ENCODE data around the gene CNTNAP5. TPM values are rescaled to one million over a fixed set of nuclear protein-coding genes. Genes with fewer than 3 reads are reported as not detected.

CNTNAP5 gene
- total RNA-seq, 1 donor from 2014 or later: not detected

DNA sequence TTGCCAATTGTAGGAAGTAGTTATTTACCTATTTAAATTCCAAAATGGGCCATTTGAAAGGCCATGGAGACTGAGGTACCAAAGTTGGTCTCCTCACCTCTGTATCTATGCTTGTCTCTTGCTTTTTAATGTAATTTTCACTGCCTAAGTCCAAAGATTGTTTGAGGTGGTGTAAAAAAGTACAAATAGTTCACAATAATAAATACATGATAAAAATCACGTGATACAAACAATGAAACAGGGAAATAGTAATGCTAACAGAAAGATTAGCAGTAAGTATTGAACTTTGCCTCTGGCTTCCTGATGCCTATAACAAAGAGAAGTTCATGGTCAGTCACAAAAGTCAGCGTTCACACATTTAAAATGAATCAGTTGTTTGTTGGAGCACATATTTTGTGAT, 67.6 kb downstream of the CNTNAP5 start:
- no peak for TF ChIP-seq CTCF (IDR thresholded peaks at IDR 0.05; ENCODE audit: borderline replicate concordance)
- Histone ChIP-seq H3K36me3 (no peaks in the 10 kb centered on the region), H3K4me1 (no peaks in the 10 kb centered on the region), H3K27ac (replicated peaks) (no peak overlapping the region), H3K27me3 (ENCODE audit: low read depth) (no peaks in the 10 kb centered on the region), H3K4me3 (no peak overlapping the region), H3K9me3 (replicated peaks) (peaks cover 3% of the 10 kb centered on the region)
- intact Hi-C loops (cut with micrococcal nuclease): no loop called here
- DNase-seq: no peak

- H3K4me1 ChIP-seq: no peaks in the 10 kb centered on the region
- intact Hi-C loops (cut with micrococcal nuclease): no loop called here
- H3K27ac ChIP-seq (replicated peaks): no peak overlapping the region
- H3K9me3 ChIP-seq (replicated peaks): no peaks in the 10 kb centered on the region
- no peaks in the 10 kb centered on the region for H3K27me3 ChIP-seq (ENCODE audit: low read depth)
- no peaks in the 10 kb centered on the region for H3K36me3 ChIP-seq
- no peak for DNase-seq
- no peak overlapping the region for H3K4me3 ChIP-seq
- no peak for TF ChIP-seq CTCF (IDR thresholded peaks at IDR 0.05; ENCODE audit: borderline replicate concordance)
These were observed 79.8 kb downstream of the CNTNAP5 start for GRCh38 chr2:124104914-124105313.

GRCh38 chr2:124112206-124112605, 87.1 kb downstream of the CNTNAP5 start:
- DNase-seq: no peak

GRCh38 chr2:124112966-124113365, 87.9 kb downstream of the CNTNAP5 start:
- Histone ChIP-seq H3K4me1 (no peaks in the 10 kb centered on the region), H3K36me3 (no peaks in the 10 kb centered on the region), H3K27me3 (ENCODE audit: low read depth) (no peaks in the 10 kb centered on the region), H3K27ac (replicated peaks) (no peak overlapping the region), H3K4me3 (no peak overlapping the region), H3K9me3 (replicated peaks) (no peaks in the 10 kb centered on the region)
- intact Hi-C loops (cut with micrococcal nuclease): no loop called here
- DNase-seq: no peak
- TF ChIP-seq CTCF (IDR thresholded peaks at IDR 0.05; ENCODE audit: borderline replicate concordance): no peak

More at GRCh38 chr2:124112206-124112605, 87.1 kb downstream of the CNTNAP5 start:
- no peaks in the 10 kb centered on the region for H3K27me3 ChIP-seq (ENCODE audit: low read depth)
- H3K4me1 ChIP-seq: no peaks in the 10 kb centered on the region
- H3K4me3 ChIP-seq: no peak overlapping the region
- intact Hi-C loops (cut with micrococcal nuclease): no loop called here
- H3K27ac ChIP-seq (replicated peaks): no peak overlapping the region
- no peaks in the 10 kb centered on the region for H3K9me3 ChIP-seq (replicated peaks)
- H3K36me3 ChIP-seq: no peaks in the 10 kb centered on the region
- TF ChIP-seq CTCF (IDR thresholded peaks at IDR 0.05; ENCODE audit: borderline replicate concordance): no peak

- no peaks in the 10 kb centered on the region for H3K27me3 ChIP-seq (ENCODE audit: low read depth)
- intact Hi-C loops (cut with micrococcal nuclease): no loop called here
- H3K4me3 ChIP-seq: no peak overlapping the region
- no peak overlapping the region for H3K27ac ChIP-seq (replicated peaks)
- no peaks in the 10 kb centered on the region for H3K36me3 ChIP-seq
- peaks cover 9% of the 10 kb centered on the region for H3K9me3 ChIP-seq (replicated peaks)
- no peaks in the 10 kb centered on the region for H3K4me1 ChIP-seq
- no peak for DNase-seq
- no peak for TF ChIP-seq CTCF (IDR thresholded peaks at IDR 0.05; ENCODE audit: borderline replicate concordance)
These were observed 95.2 kb downstream of the CNTNAP5 start for GRCh38 chr2:124120246-124120645.

DNA sequence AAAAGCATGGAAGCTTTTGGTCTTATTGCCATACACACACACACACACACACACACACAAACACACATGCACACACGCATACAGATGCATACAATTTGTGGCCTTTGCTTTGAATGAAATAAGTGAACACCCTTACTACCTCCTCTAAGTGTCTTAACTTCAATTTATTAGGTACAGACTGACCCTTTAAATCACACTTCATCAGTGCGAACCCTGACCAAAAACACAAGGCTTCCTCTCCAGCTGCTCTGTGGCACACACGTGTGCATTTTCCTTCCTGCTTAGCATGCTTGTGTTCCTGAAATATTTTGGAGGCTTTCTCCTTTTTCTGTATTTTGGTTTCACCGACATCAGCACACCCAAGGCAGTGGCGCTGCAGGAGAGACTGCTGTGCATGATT, 96.0 kb downstream of the CNTNAP5 start:
- Histone ChIP-seq H3K36me3 (no peaks in the 10 kb centered on the region), H3K4me1 (no peaks in the 10 kb centered on the region), H3K4me3 (no peak overlapping the region), H3K27me3 (ENCODE audit: low read depth) (no peaks in the 10 kb centered on the region), H3K27ac (replicated peaks) (no peak overlapping the region), H3K9me3 (replicated peaks) (peaks cover 9% of the 10 kb centered on the region)
- intact Hi-C loops (cut with micrococcal nuclease): no loop called here
- DNase-seq: no peak
- TF ChIP-seq CTCF (IDR thresholded peaks at IDR 0.05; ENCODE audit: borderline replicate concordance): no peak
